ENCODE data around the gene CDKL1.

DNA sequence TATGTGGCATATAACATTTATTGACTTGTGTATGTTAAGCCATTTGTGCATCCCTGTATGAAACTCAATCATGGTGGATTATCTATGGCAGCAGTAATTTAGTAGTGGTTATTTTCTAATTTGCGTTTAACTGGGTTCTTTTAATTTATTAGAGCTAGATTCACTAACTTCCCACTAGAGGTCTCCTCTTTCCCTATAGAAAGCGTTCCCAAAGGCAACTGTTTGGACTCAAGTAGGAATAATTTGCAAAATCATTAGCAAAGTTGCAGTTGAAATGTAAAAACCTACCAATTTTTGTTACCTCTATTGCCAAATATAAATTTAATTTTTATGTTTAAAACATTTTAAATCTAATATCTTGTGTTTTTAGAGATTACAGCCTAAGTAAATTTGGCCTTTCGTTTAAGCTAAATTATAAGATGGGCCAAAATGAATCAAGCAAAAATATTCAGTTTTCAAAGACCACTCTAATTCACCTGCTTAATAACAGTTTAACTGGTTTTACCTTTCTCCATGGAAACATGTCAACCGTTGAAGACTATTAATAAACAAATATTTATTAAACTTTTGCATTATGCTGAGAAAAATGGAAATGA, 78.6 kb downstream of the CDKL1 start:
- TF ChIP-seq, protein P1, sequence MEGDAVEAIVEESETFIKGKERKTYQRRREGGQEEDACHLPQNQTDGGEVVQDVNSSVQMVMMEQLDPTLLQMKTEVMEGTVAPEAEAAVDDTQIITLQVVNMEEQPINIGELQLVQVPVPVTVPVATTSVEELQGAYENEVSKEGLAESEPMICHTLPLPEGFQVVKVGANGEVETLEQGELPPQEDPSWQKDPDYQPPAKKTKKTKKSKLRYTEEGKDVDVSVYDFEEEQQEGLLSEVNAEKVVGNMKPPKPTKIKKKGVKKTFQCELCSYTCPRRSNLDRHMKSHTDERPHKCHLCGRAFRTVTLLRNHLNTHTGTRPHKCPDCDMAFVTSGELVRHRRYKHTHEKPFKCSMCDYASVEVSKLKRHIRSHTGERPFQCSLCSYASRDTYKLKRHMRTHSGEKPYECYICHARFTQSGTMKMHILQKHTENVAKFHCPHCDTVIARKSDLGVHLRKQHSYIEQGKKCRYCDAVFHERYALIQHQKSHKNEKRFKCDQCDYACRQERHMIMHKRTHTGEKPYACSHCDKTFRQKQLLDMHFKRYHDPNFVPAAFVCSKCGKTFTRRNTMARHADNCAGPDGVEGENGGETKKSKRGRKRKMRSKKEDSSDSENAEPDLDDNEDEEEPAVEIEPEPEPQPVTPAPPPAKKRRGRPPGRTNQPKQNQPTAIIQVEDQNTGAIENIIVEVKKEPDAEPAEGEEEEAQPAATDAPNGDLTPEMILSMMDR (conservative IDR thresholded peaks at IDR 0.05) = peak; percentile 87
- no peak for TF ChIP-seq EZH2 (IDR thresholded peaks at IDR 0.05; ENCODE audit: low read depth)
